AG08396 (cell line): Measurements from ENCODE around the gene DPAGT1.
"Not testable (repeated sequence)": the region's sequence is repeated elsewhere in the genome, so short reads cannot be mapped to it uniquely, and the experiment has no call there.

Experiments used
- DNase-seq: peaks from one replicate; pipeline ENCODE4 v3.0.0; 2012; ENCODE audit warnings: low spot score, mixed read lengths

DPAGT1 gene

GRCh38 chr11:119093942-119094815 is 7.5 kb downstream of the DPAGT1 start:
- peak; percentile 17 for DNase-seq

- DNase-seq: no peak
Measured at GRCh38 chr11:119092880-119093842, 8.5 kb downstream of the DPAGT1 start.

- DNase-seq: no peak
Measured at GRCh38 chr11:119091966-119092879, 9.4 kb downstream of the DPAGT1 start.

- DNase-seq: peak; percentile 31
Measured at GRCh38 chr11:119091178-119091577, 10.5 kb downstream of the DPAGT1 start.

- DNase-seq: no peak
Measured at GRCh38 chr11:119089319-119089718, 12.3 kb downstream of the DPAGT1 start.

GRCh38 chr11:119088406-119088805 is 13.2 kb downstream of the DPAGT1 start:
- DNase-seq: no peak

- no peak for DNase-seq
Measured at GRCh38 chr11:119087747-119088241, 13.9 kb downstream of the DPAGT1 start.

GRCh38 chr11:119087123-119087522 is 14.5 kb downstream of the DPAGT1 start:
- no peak for DNase-seq

- peak; percentile 13 for DNase-seq
Measured at GRCh38 chr11:119085437-119085847, 16.2 kb downstream of the DPAGT1 start.

- peak; percentile 92 for DNase-seq
Measured at GRCh38 chr11:119084663-119085436, 16.8 kb downstream of the DPAGT1 start, which contains the start of gene HMBS. TSS of gene HMBS (plus strand) at chr11:119084881. CDS start at chr11:119085034, 153 bp downstream.

GRCh38 chr11:119081682-119082260 is 19.9 kb downstream of the DPAGT1 start:
- no peak for DNase-seq

- DNase-seq: no peak
Measured at GRCh38 chr11:119078675-119079420, 22.8 kb downstream of the DPAGT1 start.

- DNase-seq: no peak
Measured at GRCh38 chr11:119077839-119078238, 23.8 kb downstream of the DPAGT1 start.

GRCh38 chr11:119067371-119068222 is 34.1 kb downstream of the DPAGT1 start, which contains the start of gene VPS11:
TSS of gene VPS11 (plus strand) at chr11:119067818. CDS start at chr11:119067824, 6 bp downstream.
- peak; percentile 98 for DNase-seq

GRCh38 chr11:119065369-119065768 is 36.3 kb downstream of the DPAGT1 start:
- DNase-seq: peak; percentile 25

- DNase-seq: peak; percentile 59
Measured at GRCh38 chr11:119062779-119063178, 38.9 kb downstream of the DPAGT1 start.

GRCh38 chr11:119061256-119061655 is 40.4 kb downstream of the DPAGT1 start:
- no peak for DNase-seq

- DNase-seq: not testable (repeated sequence)
Measured at GRCh38 chr11:119059128-119059527, 42.5 kb downstream of the DPAGT1 start.
